GM23248 (cell line): ENCODE data around the gene CCDC27.

Experiments used
- EZH2 ChIP-seq: fragments of 200-600 bp; sonication (generic); IDR thresholded peaks from 2 replicates; pipeline ENCODE4 v1.6.1; 2018; ENCODE audit warnings: antibody characterized with exemption, mild to moderate bottlenecking; ENCODE audit not compliant: insufficient read depth, poor library complexity, severe bottlenecking
- EZH2phosphoT487 ChIP-seq: fragments of 200-600 bp; sonication (generic); IDR thresholded peaks from 2 replicates; pipeline ENCODE4 v1.6.1; 2018; ENCODE audit warnings: antibody characterized with exemption, moderate library complexity, mild to moderate bottlenecking, low read depth; ENCODE audit not compliant: insufficient read depth

DNA sequence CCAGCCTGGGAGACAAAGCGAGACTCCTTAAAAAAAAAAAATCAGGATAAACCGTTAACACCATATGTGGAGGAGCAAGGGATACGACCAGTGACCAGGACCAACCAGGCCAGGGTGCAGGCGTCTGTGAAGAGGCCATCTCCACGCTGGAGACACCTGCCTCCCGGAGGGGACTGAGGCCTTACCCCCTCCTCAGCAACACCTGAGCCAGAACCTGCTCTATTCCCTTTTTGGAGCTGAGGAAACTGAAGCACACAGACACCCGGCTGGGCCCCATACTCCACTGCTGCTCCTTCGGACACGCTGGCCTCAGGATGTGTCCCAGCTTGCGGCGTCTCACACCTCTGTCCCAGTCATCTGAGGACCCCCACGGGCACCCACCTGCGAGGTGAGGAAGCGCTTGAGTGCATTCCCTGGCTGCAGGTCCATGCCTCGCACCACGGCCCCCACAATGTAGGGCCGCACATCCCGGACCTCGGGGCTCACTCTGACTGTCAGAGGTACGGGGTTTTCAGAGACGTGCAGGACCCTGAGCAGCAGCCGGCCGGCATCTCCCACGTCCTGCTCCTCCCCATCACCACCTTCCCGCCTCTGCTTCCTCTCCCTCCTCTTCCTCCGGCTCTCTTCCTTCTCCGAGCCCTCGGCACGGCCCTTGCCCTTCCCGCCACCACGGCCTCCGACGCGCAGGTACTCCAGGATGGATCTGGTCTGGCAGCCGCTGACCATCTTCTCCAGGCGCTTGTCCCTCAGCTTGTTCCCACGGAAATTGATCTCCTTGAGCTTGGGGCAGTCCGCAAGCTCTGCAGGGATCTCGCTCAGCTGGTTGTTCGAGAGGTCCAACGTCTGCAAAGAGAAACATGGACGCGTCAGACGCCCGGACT, 34.5 kb downstream of the CCDC27 start:
- TF ChIP-seq EZH2 (no peak), EZH2phosphoT487 (no peak)
